ENCODE data around the gene CAMTA1. TPM values are rescaled to one million over a fixed set of nuclear protein-coding genes. Genes with fewer than 3 reads are reported as not detected.

CAMTA1 gene
- total RNA-seq, 1 donor from 2014 or later = 81.6 TPM

DNA sequence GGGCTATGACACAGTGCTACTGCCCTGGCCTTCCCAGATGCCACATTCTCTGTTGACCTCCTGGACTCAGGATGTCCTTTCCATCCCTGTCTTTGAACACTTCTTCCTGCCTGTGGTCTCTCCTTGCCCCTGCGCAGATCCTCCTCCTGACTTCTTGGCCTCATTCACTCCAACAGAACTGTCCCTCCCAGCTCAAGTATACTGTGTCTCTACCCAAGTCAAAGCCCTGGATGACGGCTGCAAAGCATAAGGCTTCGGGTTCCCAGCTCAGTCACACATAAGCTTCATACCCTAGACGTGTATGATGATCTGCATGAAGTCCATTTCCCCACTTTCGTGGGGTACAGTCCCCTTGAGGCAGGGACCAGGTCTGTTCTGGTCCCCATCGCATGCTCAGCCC, 657.7 kb downstream of the CAMTA1 start:
- no peak overlapping the region for H3K4me3 Mint-ChIP-seq (ENCODE audit: unreplicated experiment)
- TF ChIP-seq, protein P1, sequence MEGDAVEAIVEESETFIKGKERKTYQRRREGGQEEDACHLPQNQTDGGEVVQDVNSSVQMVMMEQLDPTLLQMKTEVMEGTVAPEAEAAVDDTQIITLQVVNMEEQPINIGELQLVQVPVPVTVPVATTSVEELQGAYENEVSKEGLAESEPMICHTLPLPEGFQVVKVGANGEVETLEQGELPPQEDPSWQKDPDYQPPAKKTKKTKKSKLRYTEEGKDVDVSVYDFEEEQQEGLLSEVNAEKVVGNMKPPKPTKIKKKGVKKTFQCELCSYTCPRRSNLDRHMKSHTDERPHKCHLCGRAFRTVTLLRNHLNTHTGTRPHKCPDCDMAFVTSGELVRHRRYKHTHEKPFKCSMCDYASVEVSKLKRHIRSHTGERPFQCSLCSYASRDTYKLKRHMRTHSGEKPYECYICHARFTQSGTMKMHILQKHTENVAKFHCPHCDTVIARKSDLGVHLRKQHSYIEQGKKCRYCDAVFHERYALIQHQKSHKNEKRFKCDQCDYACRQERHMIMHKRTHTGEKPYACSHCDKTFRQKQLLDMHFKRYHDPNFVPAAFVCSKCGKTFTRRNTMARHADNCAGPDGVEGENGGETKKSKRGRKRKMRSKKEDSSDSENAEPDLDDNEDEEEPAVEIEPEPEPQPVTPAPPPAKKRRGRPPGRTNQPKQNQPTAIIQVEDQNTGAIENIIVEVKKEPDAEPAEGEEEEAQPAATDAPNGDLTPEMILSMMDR (IDR thresholded peaks at IDR 0.05) = no peak
- H3K36me3 Mint-ChIP-seq (ENCODE audit: unreplicated experiment) = no peaks in the 10 kb centered on the region
- no peak for DNase-seq (ENCODE audit: extremely low spot score, unreplicated experiment)
- no peaks in the 10 kb centered on the region for H3K9me3 Mint-ChIP-seq (ENCODE audit: unreplicated experiment)
- H3K27ac Mint-ChIP-seq (ENCODE audit: unreplicated experiment) = no peak overlapping the region
- no peaks in the 10 kb centered on the region for H3K27me3 Mint-ChIP-seq (ENCODE audit: unreplicated experiment)
- H3K4me1 Mint-ChIP-seq (ENCODE audit: unreplicated experiment) = peaks cover 2% of the 10 kb centered on the region

DNA sequence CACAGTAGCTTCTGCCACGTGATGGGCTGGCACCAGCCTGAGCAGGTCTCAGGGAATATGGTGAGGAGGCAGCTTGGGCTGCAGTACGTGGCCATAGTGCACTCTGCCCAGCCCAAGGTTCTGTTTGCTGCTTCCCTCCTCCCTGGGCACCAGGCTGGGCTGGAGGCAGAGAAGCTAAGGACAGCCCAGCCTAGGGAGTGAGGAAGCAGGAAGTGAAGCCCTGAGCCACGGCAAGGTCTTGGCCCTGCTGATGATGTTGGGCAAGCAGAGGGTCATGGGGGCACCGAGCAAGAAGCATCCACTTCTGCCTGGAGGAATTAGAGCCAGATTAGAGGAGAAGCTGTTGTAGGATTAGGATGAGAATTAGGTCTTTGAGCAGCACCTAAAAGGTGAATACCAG, 659.1 kb downstream of the CAMTA1 start:
- Mint-ChIP-seq H3K36me3 (ENCODE audit: unreplicated experiment) (no peaks in the 10 kb centered on the region), H3K4me1 (ENCODE audit: unreplicated experiment) (peaks cover 2% of the 10 kb centered on the region), H3K27ac (ENCODE audit: unreplicated experiment) (no peak overlapping the region), H3K4me3 (ENCODE audit: unreplicated experiment) (no peak overlapping the region), H3K9me3 (ENCODE audit: unreplicated experiment) (no peaks in the 10 kb centered on the region), H3K27me3 (ENCODE audit: unreplicated experiment) (no peaks in the 10 kb centered on the region)
- TF ChIP-seq, protein P1 (IDR thresholded peaks at IDR 0.05) = no peak
- no peak for DNase-seq (ENCODE audit: extremely low spot score, unreplicated experiment)

- H3K4me1 Mint-ChIP-seq (ENCODE audit: unreplicated experiment) = peaks cover 4% of the 10 kb centered on the region
These were observed 661.8 kb downstream of the CAMTA1 start for GRCh38 chr1:7447093-7447492.

DNA sequence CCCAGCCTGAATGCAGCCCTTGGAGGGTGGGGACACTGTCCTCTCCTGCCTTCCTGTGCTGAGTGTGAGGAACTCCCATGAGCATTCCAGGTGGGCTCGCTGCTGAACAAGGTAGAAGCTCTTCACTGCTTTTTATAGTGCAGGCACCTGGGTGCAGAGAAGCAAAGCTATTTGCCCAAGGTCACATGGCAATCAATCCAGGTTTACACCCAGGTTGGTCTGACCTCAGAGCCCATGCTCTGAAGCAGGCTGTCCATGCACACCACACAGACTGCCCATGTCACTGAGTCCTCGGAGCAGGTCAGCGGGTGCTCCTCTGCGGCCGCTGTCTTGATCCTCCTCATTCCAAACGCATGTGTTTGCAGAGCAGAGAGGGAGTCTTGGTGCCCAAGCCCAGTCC, 662.5 kb downstream of the CAMTA1 start:
- DNase-seq (ENCODE audit: extremely low spot score, unreplicated experiment) = no peak
- no peaks in the 10 kb centered on the region for H3K36me3 Mint-ChIP-seq (ENCODE audit: unreplicated experiment)
- TF ChIP-seq, protein P1 (IDR thresholded peaks at IDR 0.05) = no peak
- no peaks in the 10 kb centered on the region for H3K27me3 Mint-ChIP-seq (ENCODE audit: unreplicated experiment)
- no peak overlapping the region for H3K4me3 Mint-ChIP-seq (ENCODE audit: unreplicated experiment)
- peaks cover 9% of the 10 kb centered on the region for H3K4me1 Mint-ChIP-seq (ENCODE audit: unreplicated experiment)
- no peaks in the 10 kb centered on the region for H3K9me3 Mint-ChIP-seq (ENCODE audit: unreplicated experiment)
- H3K27ac Mint-ChIP-seq (ENCODE audit: unreplicated experiment) = no peak overlapping the region

More at GRCh38 chr1:7447093-7447492, 661.8 kb downstream of the CAMTA1 start:
- DNase-seq (ENCODE audit: extremely low spot score, unreplicated experiment) = no peak
- no peaks in the 10 kb centered on the region for H3K27me3 Mint-ChIP-seq (ENCODE audit: unreplicated experiment)
- no peak overlapping the region for H3K4me3 Mint-ChIP-seq (ENCODE audit: unreplicated experiment)
- no peaks in the 10 kb centered on the region for H3K36me3 Mint-ChIP-seq (ENCODE audit: unreplicated experiment)
- TF ChIP-seq, protein P1 (IDR thresholded peaks at IDR 0.05) = no peak
- H3K27ac Mint-ChIP-seq (ENCODE audit: unreplicated experiment) = no peak overlapping the region
- H3K9me3 Mint-ChIP-seq (ENCODE audit: unreplicated experiment) = no peaks in the 10 kb centered on the region

DNA sequence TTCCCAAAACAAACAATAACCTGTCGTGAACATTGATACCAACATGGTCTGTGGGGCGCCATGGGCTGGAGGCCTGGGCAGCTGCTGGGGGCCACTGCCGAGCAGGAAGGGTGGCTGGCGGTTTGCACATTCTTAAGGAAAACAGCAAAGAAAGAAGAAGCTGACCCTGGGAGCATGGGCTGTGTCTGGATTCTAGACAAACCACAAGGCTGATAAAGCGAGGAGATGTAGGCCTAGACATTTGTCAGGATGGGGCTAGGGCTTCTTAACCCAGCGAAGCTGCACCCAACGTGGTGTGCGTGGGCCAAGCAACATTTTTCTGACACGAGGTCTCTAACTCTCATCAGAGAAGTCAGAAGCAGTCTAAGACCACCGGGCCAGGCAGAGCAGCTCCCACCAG, 663.7 kb downstream of the CAMTA1 start:
- H3K4me1 Mint-ChIP-seq (ENCODE audit: unreplicated experiment) = peaks cover 14% of the 10 kb centered on the region
- H3K36me3 Mint-ChIP-seq (ENCODE audit: unreplicated experiment) = no peaks in the 10 kb centered on the region

More for the DNA sequence above, 663.7 kb downstream of the CAMTA1 start:
- no peaks in the 10 kb centered on the region for H3K9me3 Mint-ChIP-seq (ENCODE audit: unreplicated experiment)
- H3K27me3 Mint-ChIP-seq (ENCODE audit: unreplicated experiment) = no peaks in the 10 kb centered on the region
- no peak for DNase-seq (ENCODE audit: extremely low spot score, unreplicated experiment)
- TF ChIP-seq, protein P1 (IDR thresholded peaks at IDR 0.05) = no peak
- H3K4me3 Mint-ChIP-seq (ENCODE audit: unreplicated experiment) = no peak overlapping the region
- H3K27ac Mint-ChIP-seq (ENCODE audit: unreplicated experiment) = no peak overlapping the region
